HG03139 (cell line): ENCODE measurements around the gene RHBG.

Experiments used
- ATAC-seq: cut with Tn5 transposase; IDR thresholded peaks from one replicate; pipeline ENCODE4 v1.9.1; 2021; ENCODE audit not compliant: unreplicated experiment

RHBG gene

DNA sequence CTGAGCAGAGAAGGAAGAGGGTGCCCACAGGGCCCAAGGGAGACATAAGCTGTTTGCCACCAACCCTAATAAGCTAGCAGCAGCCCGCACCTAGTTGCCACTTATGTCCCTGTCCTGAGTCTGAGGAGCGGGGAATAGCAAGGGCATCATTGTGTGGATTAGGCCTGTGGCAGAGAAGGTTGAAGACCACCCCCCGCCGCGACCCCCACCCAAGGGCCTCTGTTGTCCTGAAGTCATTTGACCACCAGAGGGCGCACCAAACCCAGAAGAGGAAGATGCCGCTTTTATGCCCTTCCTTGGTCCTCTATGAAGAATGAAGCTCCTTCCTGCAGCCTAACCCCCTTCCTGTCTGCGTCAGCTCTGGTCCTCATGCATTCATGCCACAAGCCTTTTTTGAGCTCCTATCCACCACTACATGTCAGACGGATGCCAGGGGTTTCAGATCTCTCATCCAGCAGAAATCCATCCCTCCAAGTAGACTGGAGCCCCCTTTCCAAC lies 16.6 kb downstream of the RHBG start:
- no peak for ATAC-seq

DNA sequence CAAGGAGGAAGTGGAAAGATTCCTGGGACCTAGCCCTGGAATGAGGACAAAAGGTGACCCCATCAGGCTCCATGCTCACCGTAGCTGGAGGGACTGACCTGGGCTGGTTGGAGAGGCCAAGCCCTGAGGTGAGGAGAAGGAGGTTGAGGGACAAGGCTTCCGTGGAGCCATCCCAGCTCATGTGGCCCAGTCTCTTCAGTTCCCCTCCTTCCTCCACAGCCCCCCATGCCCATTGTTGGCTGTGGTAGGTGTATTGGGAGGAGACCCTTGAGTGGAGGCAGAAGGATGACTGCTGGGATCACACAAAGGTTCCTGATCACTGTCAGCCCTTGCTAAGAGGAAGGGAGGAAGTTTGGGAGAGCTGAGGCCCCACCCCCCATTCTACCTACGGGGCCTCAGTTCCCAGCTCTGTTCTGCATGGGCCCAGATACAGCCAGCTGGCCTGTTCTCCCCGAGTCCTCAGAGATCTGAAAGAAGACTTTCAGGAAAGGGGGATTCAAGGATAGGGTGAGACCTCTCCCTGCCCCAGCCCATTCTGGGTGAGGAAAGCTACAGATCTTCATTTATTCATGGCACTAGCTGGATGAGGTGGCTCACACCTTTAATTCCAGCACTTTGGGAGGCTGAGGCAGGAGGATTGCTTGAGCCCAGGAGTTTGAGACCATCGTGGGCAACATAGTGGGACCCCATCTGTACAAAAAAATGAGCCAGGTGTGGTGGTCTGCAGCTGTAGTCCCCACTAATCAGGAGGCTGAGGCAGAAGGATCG lies 17.3 kb downstream of the RHBG start:
- ATAC-seq: no peak

DNA sequence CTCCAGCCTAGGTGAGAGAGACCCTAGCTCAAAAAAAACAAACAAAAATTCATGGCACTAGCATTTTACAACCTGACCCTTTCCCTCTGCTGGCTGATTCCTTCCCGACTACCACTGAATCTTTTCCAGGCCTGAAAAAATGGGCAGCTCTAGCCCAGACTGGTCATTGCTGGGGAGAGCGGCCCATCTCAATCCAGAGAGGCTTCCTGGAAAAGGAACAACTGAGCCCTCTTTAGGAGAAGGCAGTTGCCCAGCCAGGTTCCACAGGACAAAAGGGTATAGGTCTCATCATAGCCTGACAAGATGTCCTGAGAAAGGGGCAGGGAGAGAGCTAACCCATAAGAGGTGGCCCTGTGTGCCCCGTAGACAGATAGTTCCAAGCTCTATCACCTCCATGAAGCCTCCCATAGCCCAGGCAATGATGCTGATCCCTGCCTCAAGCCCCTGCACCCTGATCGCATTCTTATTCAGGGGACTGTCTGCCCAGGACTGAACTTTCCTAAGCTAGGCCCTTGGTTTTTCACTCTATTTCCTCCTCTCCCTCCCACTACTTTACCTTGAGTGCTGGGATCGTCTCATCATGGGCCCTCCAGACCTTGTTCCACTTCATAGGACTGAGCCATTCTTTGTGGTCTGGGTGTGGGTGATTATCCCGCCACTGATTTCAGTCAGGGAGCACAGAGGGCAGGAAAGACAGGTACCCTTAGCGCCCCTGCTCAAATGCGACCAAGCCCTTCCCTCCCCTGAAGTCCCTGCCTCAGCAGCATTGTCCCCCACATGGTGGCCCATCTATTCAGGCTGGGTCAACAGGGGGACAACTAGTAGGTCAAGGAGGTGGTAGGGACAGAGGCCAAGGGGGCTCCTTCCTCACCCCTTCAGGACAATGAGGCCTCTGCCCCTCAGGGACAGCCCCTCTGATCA lies 18.2 kb downstream of the RHBG start:
- no peak for ATAC-seq

DNA sequence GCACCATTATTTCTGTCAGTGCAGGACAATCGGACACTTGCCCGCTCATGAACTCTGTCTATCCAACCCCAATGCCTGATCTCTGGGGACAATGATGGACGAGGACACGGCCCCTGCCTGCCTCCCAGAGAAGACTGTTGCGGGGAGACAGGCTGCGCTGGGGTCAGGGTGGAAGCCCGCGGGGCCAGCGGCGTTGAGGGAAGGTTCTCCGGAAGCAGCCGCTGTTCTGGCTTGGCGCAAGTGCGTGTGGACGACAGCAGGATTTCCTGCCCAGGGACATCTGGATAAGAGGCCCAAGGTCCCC lies 18.8 kb downstream of the RHBG start:
- no peak for ATAC-seq

DNA sequence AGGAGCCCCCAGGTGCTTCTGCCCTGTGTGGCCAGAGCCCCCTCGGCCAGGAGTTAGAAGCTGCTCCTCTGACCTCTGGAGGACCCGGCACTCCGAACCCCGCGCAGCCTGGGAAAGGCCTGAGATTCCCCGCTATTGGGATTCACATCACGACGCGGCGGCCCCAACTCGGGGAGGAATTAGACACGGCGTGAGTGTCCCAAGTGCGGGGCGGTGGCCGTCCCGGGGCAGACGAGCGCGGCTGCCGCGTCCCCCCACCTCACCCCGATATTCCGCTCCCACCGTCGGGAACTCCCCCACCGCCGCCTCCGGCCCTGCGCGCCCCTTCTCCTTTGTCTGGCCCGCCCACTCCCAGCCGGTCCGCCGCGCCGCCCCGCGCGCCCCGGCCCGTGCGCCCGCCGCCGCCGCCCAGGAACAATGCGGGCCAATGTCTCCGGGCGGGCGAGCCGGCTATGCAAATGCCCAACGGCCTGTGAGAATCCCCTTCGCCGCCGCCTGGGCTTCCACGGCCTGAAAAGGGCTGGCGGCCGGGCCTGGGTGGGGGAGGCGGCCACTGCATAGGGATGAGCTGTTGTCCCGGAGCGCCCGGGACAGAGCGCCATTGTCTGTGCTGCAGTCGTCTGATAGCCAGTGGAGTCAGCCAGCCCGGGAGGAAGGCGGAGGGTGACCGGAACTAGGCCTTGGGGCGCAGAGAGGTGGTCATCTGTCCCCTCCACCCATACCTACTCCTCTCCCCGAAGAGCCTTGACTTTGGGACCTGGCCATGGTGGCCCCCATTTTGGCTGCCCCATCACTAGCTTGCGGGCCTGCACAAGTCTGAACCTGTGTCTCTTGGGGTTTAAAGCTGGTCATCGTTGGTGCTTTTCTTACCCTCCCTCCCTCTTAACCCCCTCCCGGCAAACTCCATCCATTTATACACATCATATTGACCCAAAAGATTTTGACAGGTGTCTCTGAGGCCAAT lies 19.4 kb downstream of the RHBG start:
- no peak for ATAC-seq

DNA sequence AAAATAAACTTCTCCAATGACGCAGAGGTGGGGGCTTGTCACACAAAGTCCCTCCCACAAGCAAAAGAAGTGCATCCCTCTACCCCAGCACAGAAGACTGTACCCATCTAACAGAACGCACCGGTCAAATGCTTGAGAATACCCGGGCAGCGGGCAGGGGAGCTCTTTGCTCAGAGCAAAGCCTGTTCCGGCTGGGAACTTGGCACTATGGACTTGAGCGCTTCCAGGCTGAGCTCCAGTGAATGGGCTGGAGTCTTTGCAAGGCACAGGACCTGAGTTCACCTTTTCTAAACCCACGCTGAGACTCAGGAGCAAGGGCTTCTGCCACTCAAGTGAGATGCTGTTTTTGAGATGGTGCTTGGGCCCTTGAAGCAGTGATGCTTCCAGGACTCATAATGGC lies 20.3 kb downstream of the RHBG start:
- ATAC-seq: no peak

DNA sequence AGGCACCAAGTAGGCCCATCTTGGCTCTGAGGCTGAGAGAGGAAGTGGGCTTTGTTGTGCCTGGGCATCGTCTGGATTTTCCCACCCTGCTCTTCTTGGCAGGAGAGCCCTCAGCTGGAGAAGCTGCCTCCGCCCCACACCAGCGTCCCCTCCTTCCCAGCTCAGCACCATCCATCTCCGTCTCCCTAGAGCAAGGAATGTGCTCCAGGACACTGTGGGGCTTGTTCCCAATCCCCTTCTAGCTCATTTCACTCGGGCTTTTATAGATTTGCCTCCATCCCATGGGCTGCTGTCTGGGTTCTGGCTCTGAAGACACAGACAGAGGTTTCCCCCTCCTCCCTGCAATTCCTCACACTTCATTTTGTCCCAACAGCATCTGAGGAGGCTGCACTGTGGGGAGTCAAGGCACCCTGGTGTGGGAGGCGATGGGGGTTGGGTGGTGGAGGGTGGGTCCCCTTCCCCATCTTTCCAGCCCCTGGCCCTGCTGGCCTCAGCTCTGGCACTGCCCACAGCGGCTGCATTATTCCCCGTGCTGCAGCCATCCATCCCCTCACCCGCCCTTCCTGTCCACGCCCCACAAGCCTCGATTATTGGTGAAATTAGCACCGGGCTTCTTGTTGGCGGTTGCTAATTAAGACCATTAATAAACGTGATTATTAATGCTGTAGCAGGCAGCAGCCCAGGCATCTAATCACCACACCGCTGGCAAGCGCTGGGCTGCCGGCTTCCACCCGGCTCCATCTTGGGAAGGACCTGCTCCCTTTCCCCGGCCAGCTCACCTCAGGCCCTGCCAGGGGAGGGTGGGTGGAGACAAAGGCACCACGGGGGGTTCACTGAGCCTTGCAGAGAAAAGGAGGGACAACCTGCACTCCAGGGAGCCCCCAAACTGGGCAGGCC lies 21.7 kb downstream of the RHBG start:
- no peak for ATAC-seq

DNA sequence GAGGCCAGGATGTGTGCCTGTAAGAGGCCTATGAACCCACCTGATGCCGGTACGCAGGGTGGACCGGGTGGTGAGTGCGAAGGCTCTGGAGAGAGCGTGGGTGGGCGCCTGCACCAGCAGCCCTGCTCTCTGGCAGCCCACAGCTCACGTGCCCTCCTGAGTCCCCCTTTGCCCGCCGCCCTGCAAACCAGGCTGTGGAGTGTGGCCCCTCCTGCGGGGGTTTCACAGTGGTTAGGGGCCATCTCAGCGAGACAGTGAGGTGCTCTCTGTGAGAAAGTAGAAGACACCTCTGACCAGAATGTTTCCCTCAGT lies 22.3 kb downstream of the RHBG start:
- ATAC-seq: no peak

DNA sequence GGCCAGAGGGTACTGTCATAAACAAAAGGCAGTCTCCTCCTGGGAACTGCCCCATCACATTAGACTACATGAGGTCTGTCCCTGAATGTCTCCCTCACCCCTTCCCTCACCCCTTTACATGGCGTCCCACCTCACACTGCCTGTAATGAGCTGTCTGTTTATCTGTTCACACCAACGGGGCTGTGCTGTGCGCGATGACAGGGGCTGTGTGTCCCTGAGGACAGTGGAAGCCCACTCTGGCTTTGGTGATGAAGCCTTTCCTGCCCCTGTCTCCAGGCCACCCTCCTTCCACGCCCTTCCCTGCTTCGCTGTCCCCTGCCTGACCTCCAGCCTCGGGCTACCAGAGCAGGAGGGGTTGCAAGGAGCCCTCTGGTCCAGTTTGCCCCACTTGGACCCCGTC lies 22.7 kb downstream of the RHBG start:
- ATAC-seq: no peak

DNA sequence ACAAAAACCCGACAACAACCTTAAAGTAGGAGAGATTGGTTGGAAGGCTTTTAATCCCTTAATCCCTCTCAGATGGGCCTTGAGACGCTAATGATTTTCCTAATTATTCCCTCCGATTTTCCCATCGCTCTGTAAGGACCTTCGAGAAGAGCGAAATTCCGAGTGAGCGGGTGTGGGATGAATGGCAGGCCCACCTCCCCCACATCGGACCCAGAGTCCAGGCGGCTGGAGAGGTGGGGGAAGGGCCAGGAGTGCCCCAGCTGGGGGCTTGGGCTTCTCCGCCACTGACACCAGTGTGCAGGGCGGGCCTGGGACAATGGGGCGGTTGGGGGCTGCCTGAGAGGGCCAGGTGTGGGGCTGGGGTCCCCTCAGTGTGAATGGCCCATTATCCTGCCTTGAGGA lies 23.4 kb downstream of the RHBG start:
- no peak for ATAC-seq

DNA sequence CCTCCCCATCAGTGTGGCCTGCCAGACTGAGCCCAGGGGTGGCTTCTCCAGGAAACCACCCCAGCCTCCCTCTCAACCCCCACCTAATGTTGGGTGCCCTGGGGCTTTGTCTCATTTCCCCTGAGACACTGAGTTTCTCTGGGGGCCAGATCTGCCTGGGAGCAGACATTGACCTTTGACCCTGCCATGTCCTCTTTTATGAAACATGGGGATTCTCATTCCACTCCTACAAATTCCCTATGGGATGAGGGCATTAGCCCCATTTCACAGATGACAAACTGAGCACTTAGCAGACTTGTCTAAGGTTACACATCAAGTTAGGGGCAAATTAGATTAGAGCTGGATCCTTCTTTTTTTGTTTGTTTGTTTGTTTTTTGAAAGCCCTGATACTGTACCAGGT lies 24.1 kb downstream of the RHBG start:
- ATAC-seq: no peak

DNA sequence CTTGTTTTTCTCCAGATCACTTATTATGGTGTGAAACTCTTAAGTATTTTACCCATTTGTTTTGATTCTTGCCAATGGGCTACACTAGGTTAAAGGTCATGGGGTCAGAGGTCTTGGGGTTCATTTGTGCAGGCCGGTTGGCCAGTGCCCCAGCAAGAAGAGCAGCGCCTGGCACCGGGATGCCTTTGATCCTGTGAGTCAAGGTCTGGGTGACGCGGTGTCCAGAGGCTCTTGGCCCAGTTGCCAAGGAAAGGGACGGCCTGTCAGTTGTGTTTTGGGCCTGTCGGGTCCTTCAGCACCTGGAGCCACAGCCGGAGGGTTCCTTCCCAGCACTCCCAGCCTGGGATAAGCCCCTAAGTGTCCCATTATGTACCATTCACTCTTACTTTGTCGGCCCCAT lies 25.1 kb downstream of the RHBG start:
- ATAC-seq: no peak

DNA sequence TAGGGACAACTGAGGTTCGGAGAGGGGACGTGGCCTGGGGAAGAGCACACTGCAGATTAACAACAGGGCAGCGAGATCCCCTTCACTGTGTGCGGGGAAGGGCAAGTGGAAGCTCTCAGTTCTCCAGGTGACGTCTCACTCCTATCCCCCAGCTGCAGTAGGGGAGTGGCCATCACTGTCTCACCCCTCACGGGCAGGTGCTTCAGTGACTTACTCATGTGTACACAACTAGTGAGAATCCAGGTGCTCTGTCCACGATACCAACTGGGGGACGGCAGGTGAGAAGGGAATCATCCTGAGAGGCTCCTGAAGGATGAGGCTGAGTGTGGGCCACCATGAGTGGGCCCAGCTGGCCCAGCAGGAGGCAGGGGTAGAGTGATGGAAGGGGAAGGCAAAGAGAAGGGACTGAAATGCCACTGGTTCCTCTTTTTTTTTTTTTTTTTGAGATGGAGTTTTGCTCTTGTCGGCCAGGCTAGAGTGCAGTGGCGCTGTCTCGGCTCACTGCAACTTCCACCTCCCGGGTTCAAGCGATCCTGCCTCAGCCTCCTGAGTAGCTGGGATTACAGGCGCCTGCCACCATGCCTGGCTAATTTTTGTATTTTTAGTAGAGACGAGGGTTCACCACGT lies 25.9 kb downstream of the RHBG start:
- ATAC-seq: no peak

DNA sequence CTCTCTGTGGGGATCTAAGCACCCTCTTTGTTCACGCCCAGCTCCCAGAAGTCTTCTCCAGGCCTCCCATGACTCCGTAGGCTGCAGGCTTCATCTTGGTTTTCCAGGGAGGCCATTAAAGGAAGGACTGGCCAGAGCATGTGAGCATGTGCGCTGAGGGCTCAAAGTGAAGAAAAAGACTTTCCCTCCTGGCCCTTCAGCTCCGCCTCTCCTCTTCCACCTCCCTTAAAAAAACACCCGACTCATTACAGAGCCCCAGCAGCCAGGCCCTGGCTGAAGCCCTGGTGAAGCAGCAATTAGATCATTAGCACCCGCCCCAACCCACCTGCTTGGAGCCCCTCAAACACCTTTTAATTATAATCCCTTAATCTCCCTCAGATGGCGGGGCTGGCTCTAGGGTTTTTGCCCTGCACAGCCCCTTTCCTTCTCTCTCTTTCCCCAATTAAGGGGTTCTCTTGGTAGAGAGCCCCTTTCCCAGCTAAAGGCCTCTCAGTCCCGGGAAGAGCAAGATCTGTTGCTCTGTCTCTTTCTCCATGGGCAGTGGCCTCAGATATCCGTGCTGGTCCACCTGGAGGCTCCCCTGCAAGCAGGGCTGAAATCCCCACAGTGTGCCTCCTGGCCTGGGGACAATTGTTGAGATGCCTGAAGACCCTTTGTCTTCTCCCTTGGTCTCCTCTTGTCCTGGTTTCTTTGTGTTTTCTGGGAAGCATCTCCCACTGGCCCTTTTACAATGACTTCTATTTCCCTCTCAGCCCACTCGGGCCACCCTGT lies 30.5 kb downstream of the RHBG start:
- no peak for ATAC-seq

DNA sequence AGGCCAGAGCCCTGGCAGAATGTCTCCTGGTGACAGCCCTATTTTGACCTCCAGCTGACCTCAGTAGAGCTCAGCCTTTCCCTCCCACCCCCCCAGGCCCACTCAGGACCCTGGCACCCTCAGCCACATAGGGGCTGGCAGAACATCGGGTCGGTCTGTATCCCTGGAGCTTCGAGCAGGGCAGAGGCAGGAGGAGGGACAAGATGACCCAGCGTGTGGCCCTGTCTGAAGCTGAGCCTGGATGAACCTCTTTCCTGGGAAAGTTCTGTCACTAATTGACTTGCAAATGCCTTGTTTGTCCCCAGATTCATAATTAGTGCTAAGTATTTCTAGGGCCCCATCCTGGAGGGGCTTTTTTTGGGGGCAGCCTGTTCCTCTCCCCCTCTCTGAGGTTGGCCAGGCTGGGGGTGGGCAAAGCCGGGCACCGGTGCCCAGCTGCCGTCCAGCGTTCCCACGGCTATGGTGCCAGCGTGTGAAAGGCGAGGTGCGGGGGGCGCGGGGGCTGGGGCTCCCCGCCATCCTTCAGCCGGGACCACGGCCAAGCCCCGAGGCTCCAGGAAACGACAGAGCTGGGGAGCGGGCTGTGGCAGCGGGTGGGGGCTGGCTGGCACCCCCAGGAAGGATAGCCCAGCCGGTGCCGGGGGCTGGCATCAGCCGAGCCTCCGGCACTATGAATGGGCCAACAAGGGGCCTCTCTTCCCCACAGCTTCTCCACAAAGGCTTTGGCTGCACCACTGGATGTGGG lies 31.4 kb downstream of the RHBG start:
- ATAC-seq: no peak

DNA sequence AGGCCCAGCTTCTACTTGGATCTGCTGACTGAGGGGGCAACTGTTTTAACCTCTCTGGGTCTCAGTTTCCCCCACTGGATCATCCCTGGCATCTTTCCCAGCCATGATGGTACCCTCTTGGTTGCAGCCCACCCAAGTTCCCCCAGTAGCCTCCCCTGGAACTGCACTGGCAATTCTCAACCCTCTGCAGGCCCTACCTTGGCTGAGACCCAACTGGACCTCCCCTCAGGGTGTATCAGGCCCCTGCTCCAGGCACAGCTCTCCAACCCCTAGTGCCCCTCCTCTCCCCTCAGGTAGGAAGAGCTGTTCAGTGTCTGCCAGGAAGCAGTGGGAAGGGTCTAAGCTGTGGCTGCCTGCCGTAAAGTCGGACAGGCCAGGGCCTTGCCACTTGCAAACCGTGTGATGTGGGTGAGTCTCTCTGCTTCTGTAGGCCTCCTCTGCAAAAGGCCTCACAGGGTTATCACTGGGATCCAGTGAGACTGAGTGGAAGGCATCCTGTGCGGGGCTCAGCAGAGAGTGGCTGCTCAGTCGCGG lies 32.1 kb downstream of the RHBG start:
- ATAC-seq: no peak

DNA sequence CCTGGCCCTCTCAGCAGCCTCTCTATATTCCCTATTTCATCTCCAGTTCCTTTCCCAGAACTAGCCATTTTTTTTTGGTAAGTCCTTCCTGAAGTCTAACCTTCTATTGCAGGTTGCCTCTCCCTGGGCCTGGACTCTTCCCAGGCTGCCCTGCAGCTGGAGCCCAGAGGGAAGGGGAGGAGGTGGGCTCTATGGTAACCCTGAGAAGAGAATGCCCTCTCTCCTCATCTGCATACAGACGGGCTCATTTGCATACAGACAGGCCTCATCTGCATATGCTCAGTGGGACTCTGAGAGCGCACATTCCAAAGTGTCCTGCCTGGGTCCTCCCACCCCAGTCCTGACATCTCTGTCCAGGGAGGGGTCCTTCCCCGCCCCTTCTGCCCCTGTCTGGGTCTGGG lies 32.7 kb downstream of the RHBG start:
- ATAC-seq: no peak

DNA sequence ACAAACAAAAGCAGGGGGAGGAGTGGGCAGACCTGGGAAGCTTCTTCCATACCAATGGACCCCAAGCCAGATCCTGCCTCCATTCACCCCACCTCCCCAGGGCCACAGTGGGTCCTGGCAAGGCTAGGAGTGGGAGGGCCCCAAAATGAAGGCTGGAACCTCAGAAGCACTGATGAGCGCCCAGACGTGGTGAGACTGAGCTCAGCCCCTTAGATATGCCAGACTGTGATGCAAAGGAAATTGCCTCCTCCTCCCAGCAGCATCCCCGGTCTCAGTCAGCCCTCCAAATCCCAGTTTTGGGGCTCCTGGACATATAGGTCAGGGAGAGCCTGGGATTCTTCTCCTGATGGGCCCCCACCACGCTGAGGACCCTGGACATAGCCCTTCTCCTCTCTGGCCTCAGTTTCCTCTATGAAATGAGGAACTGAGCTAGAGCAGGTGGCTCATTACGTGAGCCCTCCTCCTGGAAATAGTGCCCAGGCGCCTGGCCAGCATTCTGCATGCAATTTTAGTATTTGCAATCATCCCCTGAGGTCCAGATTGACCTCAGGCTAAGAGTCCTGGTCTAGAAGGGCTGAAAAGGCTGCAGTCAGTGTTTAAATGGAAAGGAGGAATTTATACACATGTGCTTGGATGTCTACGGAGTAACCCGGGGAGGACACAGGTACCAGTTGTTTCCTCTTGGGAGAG lies 33.5 kb downstream of the RHBG start:
- no peak for ATAC-seq
